CD4-positive, alpha-beta T cell treated with Interleukin-10 for 1 hour (primary cell): ENCODE measurements around the gene TNFRSF14.

Experiments used
- DNase-seq: peaks from one replicate; pipeline ENCODE4 v3.0.0-alpha.2; 2020

Gene TNFRSF14

DNA sequence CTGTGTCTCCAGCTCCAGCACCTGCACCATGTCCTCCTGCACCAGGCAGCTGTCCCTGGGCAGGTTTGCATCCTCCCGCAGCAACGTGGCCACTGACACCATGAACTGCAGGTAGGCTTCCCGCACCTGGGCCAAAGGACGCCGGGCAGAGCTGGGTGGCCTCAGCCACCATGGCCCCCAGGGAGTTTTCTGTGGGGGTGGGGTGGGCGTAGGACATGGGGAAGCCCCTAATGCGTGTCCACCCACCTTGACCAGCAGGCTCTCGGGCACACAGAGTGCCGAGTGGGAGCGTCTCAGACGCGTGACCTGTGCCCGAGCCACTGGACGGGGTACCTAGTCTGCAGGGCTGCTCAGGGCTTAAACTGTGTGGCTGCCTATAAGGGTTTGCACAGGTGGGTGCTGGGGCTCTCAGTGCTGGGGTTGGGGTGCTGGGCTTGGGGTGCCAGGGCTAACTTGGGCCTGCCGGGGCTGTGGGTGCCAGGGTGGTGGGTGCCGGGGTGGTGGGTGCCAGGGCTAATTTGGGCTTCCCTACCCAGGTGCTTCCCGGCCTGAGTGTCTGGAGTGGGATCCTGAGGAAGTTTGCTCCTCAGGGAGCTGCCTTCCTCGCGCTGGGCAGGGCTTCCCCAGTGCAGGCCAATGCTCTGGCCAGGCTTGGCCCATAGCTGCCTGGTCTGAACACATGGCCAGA lies 48.1 kb downstream of the TNFRSF14 start:
- no peak for DNase-seq

GRCh38 chr1:2604844-2605508 lies 48.8 kb downstream of the TNFRSF14 start:
- DNase-seq, result no peak

DNA sequence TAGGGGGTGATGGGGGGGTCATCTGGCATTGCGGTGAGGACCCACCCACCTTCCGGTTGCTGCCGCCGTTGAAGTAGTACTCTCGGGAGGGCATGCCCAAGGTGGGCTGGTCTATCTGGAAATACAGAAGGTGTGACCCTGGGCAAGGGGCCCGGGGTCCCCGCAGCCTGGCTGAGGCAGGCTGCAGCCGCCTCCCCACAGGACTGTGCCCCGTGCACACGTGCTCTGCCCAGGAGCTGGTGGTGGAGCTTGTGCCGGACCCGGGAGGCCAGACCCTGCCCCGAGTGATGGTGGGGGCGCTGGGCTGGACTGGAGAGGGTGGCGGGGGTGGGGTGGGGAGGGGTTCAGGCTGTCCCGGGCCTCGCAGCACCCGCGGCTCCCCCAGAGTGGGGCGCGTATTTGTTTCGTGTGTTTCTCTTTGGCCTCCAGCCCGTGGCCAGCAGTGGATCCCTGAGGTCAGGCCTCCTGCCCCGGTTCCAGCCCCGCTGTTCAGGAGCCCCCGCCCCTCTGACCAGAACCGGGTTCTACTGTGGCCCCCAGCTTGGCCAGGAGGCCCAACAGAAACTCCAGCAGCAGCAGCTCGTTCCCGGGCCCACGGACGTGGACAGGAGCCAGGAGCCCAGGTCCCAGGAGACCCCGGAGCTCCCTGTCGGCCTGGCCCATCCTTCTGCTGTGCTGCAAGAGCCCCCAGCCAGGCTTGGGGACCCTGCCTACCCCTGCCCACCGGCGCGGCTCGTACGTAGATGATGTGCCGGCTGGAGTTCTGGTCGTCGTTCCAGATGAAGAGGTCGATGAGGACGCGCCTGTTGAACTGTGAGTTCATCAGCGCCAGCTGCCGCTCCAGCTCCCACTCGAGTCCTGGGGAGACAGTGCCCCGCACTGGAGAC lies 49.6 kb downstream of the TNFRSF14 start:
- no peak for DNase-seq

- DNase-seq, result no peak
Observed at GRCh38 chr1:2606396-2606880, 50.3 kb downstream of the TNFRSF14 start.

DNA sequence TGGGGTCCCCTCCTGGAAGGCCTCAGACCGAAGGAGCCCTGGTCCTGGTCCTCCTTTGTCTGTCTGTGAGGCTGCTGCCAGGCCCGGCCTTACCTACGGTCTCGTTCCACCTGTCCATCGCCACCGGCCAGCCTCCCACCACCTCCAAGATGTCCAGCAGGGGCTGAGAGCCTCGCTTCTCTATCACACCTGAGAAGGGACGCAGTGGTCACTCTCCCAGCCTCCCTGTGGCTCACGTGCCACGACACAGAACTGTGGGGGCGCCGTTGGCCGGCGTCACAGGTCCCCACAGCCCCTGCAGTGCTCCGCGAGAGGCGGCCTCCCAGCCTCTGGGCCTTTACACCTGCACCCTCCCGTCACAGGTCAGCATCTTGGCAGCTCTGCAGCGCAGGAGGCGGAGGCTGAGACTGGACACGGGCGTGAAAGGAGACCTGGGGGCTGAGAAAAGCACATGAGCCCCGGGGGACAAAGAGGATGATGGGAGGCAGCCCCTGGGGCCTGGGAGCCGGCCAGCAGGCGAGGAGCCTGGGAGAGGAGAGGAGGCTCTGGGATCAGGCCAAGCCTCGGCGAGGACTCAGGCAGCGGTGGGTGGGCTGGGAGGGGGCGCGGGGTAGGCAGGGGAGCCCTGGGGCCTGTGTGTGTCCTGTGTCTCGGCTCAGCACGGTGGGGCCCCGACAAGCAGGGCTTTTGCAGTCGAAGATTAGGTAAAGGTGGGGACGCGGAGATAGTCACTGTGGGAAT lies 50.9 kb downstream of the TNFRSF14 start:
- DNase-seq, result no peak

GRCh38 chr1:2607641-2608091 lies 51.5 kb downstream of the TNFRSF14 start:
- no peak for DNase-seq

DNA sequence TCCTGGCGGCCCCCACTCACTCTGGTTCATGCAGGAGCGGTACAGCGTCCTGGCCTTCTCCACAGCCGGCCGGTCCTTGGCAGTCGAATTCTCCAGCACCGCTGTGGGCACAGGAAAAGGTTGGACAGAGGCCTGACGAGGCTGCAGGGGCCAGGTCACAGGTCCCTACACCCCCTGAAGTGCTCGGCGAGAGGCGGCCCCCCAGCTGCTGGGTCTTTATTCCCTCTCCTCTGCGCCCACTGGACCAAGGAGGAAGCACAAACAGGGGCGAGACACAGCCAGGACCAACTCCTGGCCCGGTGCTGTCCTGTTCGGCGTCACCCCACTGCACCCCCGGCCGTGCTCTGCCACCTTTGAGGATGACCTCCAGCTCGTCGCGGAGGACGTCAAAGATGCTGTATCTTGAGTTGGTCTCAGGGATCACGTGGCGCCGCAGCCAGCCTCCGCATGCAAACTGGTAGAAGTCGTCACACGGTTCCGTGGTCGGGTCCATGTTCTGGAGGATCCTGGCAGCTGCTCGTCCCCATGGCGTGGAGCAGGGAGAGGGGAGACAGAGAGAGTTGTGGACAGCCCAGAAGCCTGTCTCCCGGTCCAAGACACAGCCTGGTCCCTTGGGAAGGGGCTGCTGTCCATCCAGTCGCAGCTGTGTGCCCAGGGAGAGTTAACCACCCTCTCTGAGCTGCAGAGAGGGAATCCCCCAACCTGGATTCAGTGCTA lies 53.3 kb downstream of the TNFRSF14 start:
- DNase-seq, result no peak

- DNase-seq, result no peak
Observed at GRCh38 chr1:2610036-2610959, 54.1 kb downstream of the TNFRSF14 start.

DNA sequence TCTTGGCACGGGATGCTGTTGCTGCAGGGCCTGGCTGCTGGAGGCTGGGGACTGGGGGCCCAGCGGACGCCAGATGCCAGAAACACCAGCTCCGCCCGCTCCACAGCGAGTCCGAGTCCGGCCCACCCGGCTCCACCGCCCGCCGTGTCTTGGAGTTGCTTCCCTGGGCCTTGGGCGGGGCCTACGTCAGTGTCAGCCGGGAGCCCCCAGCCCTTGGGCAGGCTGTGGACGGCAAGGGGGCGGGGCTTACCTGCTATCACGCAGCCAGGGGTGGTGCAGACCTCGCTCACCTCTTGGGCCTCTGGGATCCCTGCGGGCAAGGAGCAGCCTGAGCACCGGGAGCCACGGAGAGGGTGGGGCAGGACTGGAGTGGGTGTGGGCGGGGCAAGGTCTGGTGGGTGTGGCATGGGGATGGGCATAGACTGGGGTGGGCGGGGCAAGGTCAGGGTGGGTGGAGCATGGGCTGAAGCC lies 54.9 kb downstream of the TNFRSF14 start:
- no peak for DNase-seq

DNA sequence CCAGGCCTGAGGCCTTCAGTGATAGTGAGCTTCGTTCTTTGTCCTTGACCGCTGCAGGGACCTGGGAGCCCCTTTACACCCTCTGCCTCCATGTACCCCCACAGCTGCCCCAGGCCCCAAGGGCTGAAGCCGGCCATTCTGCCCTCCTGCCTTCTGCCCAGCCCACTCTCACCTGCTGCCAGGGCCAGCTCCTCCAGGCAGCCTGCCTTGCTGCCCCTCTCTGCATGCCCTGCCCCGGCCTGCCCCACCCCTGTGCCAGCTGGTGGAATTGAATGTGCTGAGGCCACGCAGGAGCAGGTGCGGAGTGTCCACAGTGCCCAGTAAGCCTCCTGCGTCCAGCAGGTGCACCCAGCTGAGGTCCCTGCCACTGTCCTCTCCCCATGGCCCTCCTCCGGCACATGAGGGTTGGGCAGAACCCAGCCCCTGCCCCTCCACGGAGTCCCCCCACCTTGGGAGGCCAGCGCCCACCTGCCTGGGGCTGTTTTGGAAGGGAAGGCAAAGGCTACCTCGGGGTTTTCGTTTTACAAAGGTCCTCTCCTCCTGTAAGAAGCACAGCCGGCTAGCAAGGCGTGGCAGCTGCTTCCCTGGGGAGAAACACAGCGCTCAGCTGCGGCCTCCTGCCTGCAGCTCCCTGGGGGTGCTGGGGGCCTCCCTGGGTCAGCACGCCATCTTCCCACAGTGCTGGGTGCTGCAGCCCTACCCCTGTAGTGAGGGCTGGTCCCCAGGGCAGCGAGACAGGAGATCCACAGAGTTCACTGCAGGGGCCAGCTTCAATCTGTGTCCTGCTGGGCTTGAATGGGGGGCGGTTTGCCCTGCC lies 55.7 kb downstream of the TNFRSF14 start:
- DNase-seq, result no peak

GRCh38 chr1:2612591-2613365 lies 56.6 kb downstream of the TNFRSF14 start:
- DNase-seq, result no peak
